ENCODE results near the gene TGFA.

- TF ChIP-seq NFRKB (IDR thresholded peaks at IDR 0.05) (no peak), FOXK2 (IDR thresholded peaks at IDR 0.05) (no peak), ELF4 (IDR thresholded peaks at IDR 0.05) (no peak), SUZ12 (IDR thresholded peaks at IDR 0.05) (no peak), FOXM1 (IDR thresholded peaks at IDR 0.05; ENCODE audit: borderline replicate concordance) (no peak), HDGF (IDR thresholded peaks at IDR 0.05; ENCODE audit: borderline replicate concordance) (no peak), FOXA1 (IDR thresholded peaks at IDR 0.05) (no peak)
These were observed 73.8 kb downstream of the TGFA start for GRCh38 chr2:70479816-70480215.

Data from HEK293T (cell line).